K562 (cell line): ENCODE data around the gene TMEM86B. TPM values are rescaled to one million over a fixed set of nuclear protein-coding genes. Genes with fewer than 3 reads are reported as not detected.

Source experiments
- ATAC-seq: fragments of 200-7000 bp; cut with Tn5 transposase; 3 replicates; pipeline ENCODE4 v1.9.1; 2020; ENCODE audit warnings: moderate library complexity
- BruUV-seq: library from RNA; stranded (reverse); fragments of 400-500 nt; replicated peaks from 2 replicates; lab custom pipeline; 2021; lab: Mats Ljungman, UMichigan
- CTCF ChIA-PET: fragments of 300-600 bp; formaldehyde crosslinking; extraction: SDS; loops from one replicate; lab custom pipeline; 2021; ENCODE audit warnings: low intra/inter-chr PET ratio; lab: Yijun Ruan, JAX
- POLR2A ChIA-PET: fragments of 300-600, 350-650 bp; sonication (Branson Sonifier 250); formaldehyde crosslinking; extraction: SDS; loops from one replicate; lab custom pipeline; 2021; ENCODE audit warnings: antibody characterized with exemption, inconsistent platforms; lab: Yijun Ruan, JAX
- DNase-seq, 4 experiments: peaks; one replicate each; pipeline versions ENCODE4 v3.0.0 to v3.0.0-alpha.2; 2011 to 2018; ENCODE audit warnings: low spot score in 3 of 4, mixed read lengths in 3 of 4; ENCODE audit errors: extremely low read depth in 1 of 4
- FAIRE-seq: peaks from 2 replicates; lab custom pipeline; 2011; peaks lifted over from hg19 to GRCh38; lab: Jason Lieb, UNC
- H2AFZ ChIP-seq: 2 replicates; pipeline ENCODE4 v1.6.0; 2011; ENCODE audit warnings: low read depth, low read length, control low read depth, inconsistent platforms
- H3K27ac ChIP-seq: fragments of 200-600 bp; 3 replicates; pipeline ENCODE4 v1.8.0; 2011; ENCODE audit warnings: low read depth, mild to moderate bottlenecking, control low read depth, inconsistent platforms, low read length, moderate library complexity, mixed read lengths; ENCODE audit errors: extremely low read depth
- H3K27me3 ChIP-seq, 2 experiments: fragments of 300-600 bp in 1 of 2; 2 replicates in 1 of 2; 3 replicates in 1 of 2; pipeline versions ENCODE4 v1.6.0 to v1.8.0; 2011; ENCODE audit warnings: inconsistent platforms in 2 of 2, low read length in 2 of 2, mild to moderate bottlenecking in 1 of 2, mixed read lengths in 1 of 2, moderate library complexity in 1 of 2; ENCODE audit not compliant: control insufficient read depth in 2 of 2, insufficient read depth in 2 of 2
- H3K36me3 ChIP-seq: fragments of 300-600 bp; 3 replicates; pipeline ENCODE4 v1.8.0; 2011; ENCODE audit warnings: mild to moderate bottlenecking, low read length, inconsistent platforms; ENCODE audit not compliant: control insufficient read depth, insufficient read depth
- H3K4me1 ChIP-seq, 2 experiments: fragments of 200-600 bp in 1 of 2; replicated peaks in 1 of 2; 2 replicates in 1 of 2; 3 replicates in 1 of 2; pipeline versions ENCODE4 v1.5.1 to v1.8.0; 2011; ENCODE audit warnings: inconsistent platforms in 2 of 2, low read length in 2 of 2, mild to moderate bottlenecking in 1 of 2, mixed read lengths in 1 of 2, moderate library complexity in 1 of 2; ENCODE audit not compliant: control insufficient read depth in 2 of 2, insufficient read depth in 2 of 2
- H3K4me2 ChIP-seq: 2 replicates; pipeline ENCODE4 v1.6.1; 2011; ENCODE audit warnings: low read length, control low read depth, inconsistent platforms, mixed read lengths; ENCODE audit not compliant: insufficient read depth
- H3K4me3 ChIP-seq: fragments of 200-600 bp; sonication (generic), shearing (Covaris generic); 2 replicates; pipeline ENCODE4 v1.5.1; 2016; ENCODE audit warnings: control low read depth, inconsistent platforms
- H3K79me2 ChIP-seq: fragments of 200-600 bp; 3 replicates; pipeline ENCODE4 v1.8.0; 2011; ENCODE audit warnings: low read length, inconsistent platforms; ENCODE audit not compliant: control insufficient read depth, insufficient read depth
- H3K9ac ChIP-seq, 2 experiments: 2 replicates each; pipeline versions ENCODE4 v1.6.0 to v1.6.1; 2011; ENCODE audit warnings: low read depth in 2 of 2, low read length in 2 of 2, control low read depth in 1 of 2, inconsistent platforms in 1 of 2, mild to moderate bottlenecking in 1 of 2, mixed read lengths in 1 of 2; ENCODE audit not compliant: insufficient read depth in 1 of 2
- H3K9me1 ChIP-seq: one replicate; pipeline ENCODE4 v1.6.0; 2011; ENCODE audit warnings: inconsistent platforms, mild to moderate bottlenecking, low read length, moderate library complexity; ENCODE audit not compliant: control insufficient read depth, insufficient read depth
- H3K9me3 ChIP-seq: replicated peaks from 2 replicates; pipeline ENCODE4 v1.5.1; 2011; ENCODE audit warnings: low read depth, low read length, inconsistent platforms; ENCODE audit not compliant: control insufficient read depth, insufficient read depth
- H4K20me1 ChIP-seq: replicated peaks from 2 replicates; pipeline ENCODE4 v1.6.1; 2011; ENCODE audit warnings: low read length, inconsistent platforms, mixed read lengths; ENCODE audit not compliant: control insufficient read depth, insufficient read depth
- ARHGAP35 ChIP-seq: fragments of 450-650 bp; IDR thresholded peaks from 2 replicates; pipeline ENCODE4 v1.6.1; 2018; ENCODE audit not compliant: partially characterized antibody
- CBX5 ChIP-seq: IDR thresholded peaks from 2 replicates; pipeline ENCODE4 v1.6.1; 2014; ENCODE audit warnings: low read depth, borderline replicate concordance
- CEBPG ChIP-seq, 3 experiments: fragments of 200-800 bp in 1 of 3; sonication (Bioruptor generic) in 1 of 3; sonication (generic) in 1 of 3; formaldehyde crosslinking in 1 of 3; IDR thresholded peaks in 2 of 3; conservative IDR thresholded peaks in 1 of 3; 2 replicates each; pipeline versions ENCODE4 v1.6.1 to v1.8.0; 2016 to 2022; ENCODE audit warnings: missing compliant biosample characterization in 2 of 3, missing genetic modification characterization in 2 of 3, mild to moderate bottlenecking in 1 of 3, missing genetic modification reagents in 1 of 3
- HDAC6 ChIP-seq: IDR thresholded peaks from 2 replicates; pipeline ENCODE4 v1.6.1; 2012; ENCODE audit warnings: low read depth, mild to moderate bottlenecking, control low read depth, inconsistent platforms, low read length, moderate library complexity
- SMAD1 ChIP-seq: fragments of 150-350 bp; IDR thresholded peaks from 2 replicates; pipeline ENCODE4 v1.6.1; 2014; ENCODE audit warnings: low read length, low read depth; ENCODE audit not compliant: partially characterized antibody
- ZNF384 ChIP-seq: IDR thresholded peaks from 2 replicates; pipeline ENCODE4 v1.6.1; 2012; ENCODE audit warnings: low read depth, low read length, improper control_type of control experiment
- ZNF785 ChIP-seq: fragments of 250-450 bp; sonication (Bioruptor Pico); IDR thresholded peaks from 2 replicates; pipeline ENCODE4 v1.4.0; 2020; ENCODE audit warnings: mild to moderate bottlenecking
- WGBS: fragments of 100-300 bp; shearing (Covaris generic); methylation state at CpG from one replicate; pipeline ENCODE4 v1.1.6; 2016; ENCODE audit warnings: low coverage, mixed read lengths; ENCODE audit not compliant: insufficient coverage; ENCODE audit errors: missing lambda C conversion rate; 5-methylcytosine and 5-hydroxymethylcytosine counted together
- in situ Hi-C: fragments of 300-500 bp; cut with MboI; formaldehyde crosslinking; loops from 4 replicates; pipeline ENCODE4 v1.15.0; 2018; ENCODE audit warnings: inconsistent platforms, mixed read lengths
- intact Hi-C: fragments of 100-400 bp; cut with micrococcal nuclease; formaldehyde crosslinking; loops from 2 replicates; pipeline ENCODE4 v1.14.2; 2022
- polyA plus RNA-seq, 8 experiments: library from polyadenylated mRNA; depleted of rRNA in 4 of 8; stranded (reverse) in 5 of 8; unstranded in 3 of 8; fragments of >200 nt; fragmentation: Nextera tagmentation in 2 of 8; fragmentation: Illumina TruSeq in 1 of 8; extraction: Ambion mirVana in 2 of 8; extraction: Trizol in 1 of 8; gene quantifications; 2 replicates each; pipeline versions ENCODE4 v1.2.1 to v1.2.3, GENCODE V29; 2011 to 2014; ENCODE audit warnings: inconsistent platforms in 1 of 8, missing spikeins in 1 of 8
- total RNA-seq, 7 experiments: library from RNA; depleted of rRNA in 6 of 7; stranded (reverse); fragments of >200 nt in 6 of 7; fragmentation: Illumina TruSeq in 2 of 7; extraction: Trizol in 2 of 7; gene quantifications; 2 replicates each; pipeline versions ENCODE4 v1.2.1 to v1.2.3, GENCODE V29; 2011 to 2021; ENCODE audit warnings: low replicate concordance in 1 of 7
- TF ChIP-seq, protein P1 (sequence below): sonication (generic); formaldehyde crosslinking; IDR thresholded peaks from 2 replicates; pipeline ENCODE4 v1.8.0; 2023; ENCODE audit warnings: mild to moderate bottlenecking, missing genetic modification reagents
- TF ChIP-seq, protein P2 (sequence below), 2 experiments: fragments of 450-650 bp; formaldehyde crosslinking in 1 of 2; IDR thresholded peaks; 2 replicates each; pipeline versions ENCODE4 v1.4.0 to v1.6.1; 2014 to 2020; ENCODE audit warnings: mild to moderate bottlenecking in 2 of 2, borderline replicate concordance in 1 of 2, low read depth in 1 of 2

TMEM86B gene
- total and polyA plus RNA-seq, 9 of the 15 experiments (the other 6 are each of a cell fraction or from before 2014, with no cell fraction given) = 0.28 to 7.9 (median 2.1) TPM

DNA sequence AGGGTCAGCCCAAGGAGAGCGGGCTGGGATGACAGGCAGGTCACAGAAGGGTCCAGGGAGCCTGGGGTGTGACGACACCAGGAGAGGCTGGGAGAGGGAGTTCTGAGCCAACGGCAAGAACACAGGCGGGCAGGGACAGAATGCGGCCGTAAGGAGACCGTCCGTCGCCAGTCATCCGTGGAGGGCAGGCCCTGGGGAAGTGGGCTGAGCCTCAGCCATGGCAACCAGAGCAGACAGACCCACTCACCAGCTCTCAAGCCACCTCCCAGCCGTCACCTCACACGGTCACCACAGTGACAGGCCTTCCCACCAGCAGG lies 3.7 kb upstream of the TMEM86B start:
- ChIA-PET CTCF (no interaction called here), POLR2A (interaction anchor here (0.6 to 0.7 kb wide), 3 partner anchors 14 to 63 kb away, joined by 3 to 4 read pairs (median 3); no protein-coding TSS in a partner anchor)
- 95% methylated on average over 11 of the region's 12 CpGs for WGBS
- in situ Hi-C loops = no loop called here
- Histone ChIP-seq H2AFZ (no peak overlapping the region), H3K27ac (no peak overlapping the region), H3K79me2 (no peaks in the 10 kb centered on the region), H3K9ac (peak overlapping the region in 1 of 2 experiments; percentile 15; a peak in 1 of 4 replicates), H4K20me1 (no peaks in the 10 kb centered on the region), H3K27me3 (no peaks in the 10 kb centered on the region), H3K4me3 (no peak overlapping the region), H3K4me2 (no peak overlapping the region), H3K36me3 (peaks cover 94% of the 10 kb centered on the region), H3K9me3 (no peaks in the 10 kb centered on the region), H3K4me1 (peaks cover 0 to 37% of the 10 kb centered on the region in 2 experiments; a peak in 1 of 5 replicates), H3K9me1 (peaks cover 3% of the 10 kb centered on the region)
- intact Hi-C loops = no loop called here
- DNase-seq = no peak
- no peak for ATAC-seq
- BruUV-seq = no TSS peak
- no peak for FAIRE-seq
- TF ChIP-seq ZNF785 (CRISPR knock-in tag) = no peak
- no peak for TF ChIP-seq HDAC6
- TF ChIP-seq, protein P1, sequence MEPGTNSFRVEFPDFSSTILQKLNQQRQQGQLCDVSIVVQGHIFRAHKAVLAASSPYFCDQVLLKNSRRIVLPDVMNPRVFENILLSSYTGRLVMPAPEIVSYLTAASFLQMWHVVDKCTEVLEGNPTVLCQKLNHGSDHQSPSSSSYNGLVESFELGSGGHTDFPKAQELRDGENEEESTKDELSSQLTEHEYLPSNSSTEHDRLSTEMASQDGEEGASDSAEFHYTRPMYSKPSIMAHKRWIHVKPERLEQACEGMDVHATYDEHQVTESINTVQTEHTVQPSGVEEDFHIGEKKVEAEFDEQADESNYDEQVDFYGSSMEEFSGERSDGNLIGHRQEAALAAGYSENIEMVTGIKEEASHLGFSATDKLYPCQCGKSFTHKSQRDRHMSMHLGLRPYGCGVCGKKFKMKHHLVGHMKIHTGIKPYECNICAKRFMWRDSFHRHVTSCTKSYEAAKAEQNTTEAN (CRISPR knock-in tag) = no peak
- TF ChIP-seq ARHGAP35 = no peak
- no peak for TF ChIP-seq SMAD1
- TF ChIP-seq CBX5 = no peak
- TF ChIP-seq ZNF384 = no peak
- TF ChIP-seq, protein P2, sequence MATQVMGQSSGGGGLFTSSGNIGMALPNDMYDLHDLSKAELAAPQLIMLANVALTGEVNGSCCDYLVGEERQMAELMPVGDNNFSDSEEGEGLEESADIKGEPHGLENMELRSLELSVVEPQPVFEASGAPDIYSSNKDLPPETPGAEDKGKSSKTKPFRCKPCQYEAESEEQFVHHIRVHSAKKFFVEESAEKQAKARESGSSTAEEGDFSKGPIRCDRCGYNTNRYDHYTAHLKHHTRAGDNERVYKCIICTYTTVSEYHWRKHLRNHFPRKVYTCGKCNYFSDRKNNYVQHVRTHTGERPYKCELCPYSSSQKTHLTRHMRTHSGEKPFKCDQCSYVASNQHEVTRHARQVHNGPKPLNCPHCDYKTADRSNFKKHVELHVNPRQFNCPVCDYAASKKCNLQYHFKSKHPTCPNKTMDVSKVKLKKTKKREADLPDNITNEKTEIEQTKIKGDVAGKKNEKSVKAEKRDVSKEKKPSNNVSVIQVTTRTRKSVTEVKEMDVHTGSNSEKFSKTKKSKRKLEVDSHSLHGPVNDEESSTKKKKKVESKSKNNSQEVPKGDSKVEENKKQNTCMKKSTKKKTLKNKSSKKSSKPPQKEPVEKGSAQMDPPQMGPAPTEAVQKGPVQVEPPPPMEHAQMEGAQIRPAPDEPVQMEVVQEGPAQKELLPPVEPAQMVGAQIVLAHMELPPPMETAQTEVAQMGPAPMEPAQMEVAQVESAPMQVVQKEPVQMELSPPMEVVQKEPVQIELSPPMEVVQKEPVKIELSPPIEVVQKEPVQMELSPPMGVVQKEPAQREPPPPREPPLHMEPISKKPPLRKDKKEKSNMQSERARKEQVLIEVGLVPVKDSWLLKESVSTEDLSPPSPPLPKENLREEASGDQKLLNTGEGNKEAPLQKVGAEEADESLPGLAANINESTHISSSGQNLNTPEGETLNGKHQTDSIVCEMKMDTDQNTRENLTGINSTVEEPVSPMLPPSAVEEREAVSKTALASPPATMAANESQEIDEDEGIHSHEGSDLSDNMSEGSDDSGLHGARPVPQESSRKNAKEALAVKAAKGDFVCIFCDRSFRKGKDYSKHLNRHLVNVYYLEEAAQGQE (IDR thresholded peaks at IDR 0.05; ENCODE audit: borderline replicate concordance) = no peak
- TF ChIP-seq, protein P2 (CRISPR knock-in tag; IDR thresholded peaks at IDR 0.05; ENCODE audit: low read depth) = no peak
- no peak for TF ChIP-seq CEBPG (CRISPR knock-in tag; IDR thresholded peaks at IDR 0.05)
- TF ChIP-seq CEBPG (tag; conservative IDR thresholded peaks at IDR 0.05 in 1 of 2, IDR thresholded peaks at IDR 0.05 in 1 of 2) = no peak
- TF ChIP-seq, all 486 proteins: peak for 0
